DMS79 treated with DMSO at 0.1 percent for 48 hours (cell line): ENCODE measurements around the gene PPP1R14B.

Experiments used
- DNase-seq: peaks from one replicate; lab custom pipeline; 2025; lab: John Stamatoyannopoulos, UW

PPP1R14B gene

DNA sequence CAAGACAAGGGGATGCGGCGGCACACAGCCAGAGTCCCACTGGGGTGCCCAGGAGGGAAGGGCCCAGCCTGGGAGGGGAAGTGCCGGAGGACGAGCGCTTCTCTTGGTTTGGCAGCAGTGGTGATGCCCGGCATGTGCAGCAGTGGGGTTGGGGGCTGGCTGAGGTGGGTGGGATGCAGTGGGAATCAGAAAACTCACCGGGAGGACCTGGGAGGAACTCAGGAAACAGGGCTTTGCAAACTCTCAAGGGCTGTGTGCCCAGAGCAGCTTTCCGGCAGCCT lies 37.2 kb downstream of the PPP1R14B start:
- no peak for DNase-seq

DNA sequence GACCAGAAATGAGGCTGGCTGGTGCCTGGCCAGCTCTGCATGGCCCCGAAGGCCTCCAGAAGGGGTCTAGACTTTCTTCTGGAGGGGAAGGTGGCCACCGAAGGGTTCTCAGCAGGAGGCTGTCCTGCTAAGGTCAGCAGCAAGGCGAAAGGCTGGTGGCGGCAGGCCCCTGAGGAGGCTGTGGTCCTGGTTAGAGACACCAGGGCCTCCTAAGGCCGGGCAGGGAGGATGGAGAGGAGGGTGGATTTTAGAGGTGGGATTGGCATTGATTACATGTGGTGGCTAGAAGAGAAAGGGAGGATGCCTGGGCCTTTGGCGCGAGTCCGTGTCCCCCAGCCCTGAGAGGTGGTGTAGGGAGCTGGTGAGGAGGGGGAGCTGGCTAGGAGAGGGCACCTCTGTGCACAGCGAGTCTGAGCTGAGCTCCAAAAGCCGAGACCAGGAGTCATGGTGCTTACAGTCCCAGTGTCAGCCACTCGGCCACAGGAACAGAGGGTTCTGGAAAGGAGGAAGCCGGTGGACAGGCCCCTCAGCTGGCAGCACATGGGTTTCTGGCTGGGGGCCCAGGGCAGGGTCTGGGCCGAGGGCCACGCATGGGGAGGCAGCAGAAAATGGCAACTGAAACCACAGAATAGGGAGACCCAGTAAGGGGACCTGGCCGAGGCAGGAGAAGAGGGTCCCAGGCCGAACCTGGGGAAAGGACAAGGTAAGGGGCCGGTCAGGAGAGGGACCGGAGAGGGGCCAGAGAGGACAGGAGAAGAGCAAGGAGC lies 37.8 kb downstream of the PPP1R14B start:
- no peak for DNase-seq

DNA sequence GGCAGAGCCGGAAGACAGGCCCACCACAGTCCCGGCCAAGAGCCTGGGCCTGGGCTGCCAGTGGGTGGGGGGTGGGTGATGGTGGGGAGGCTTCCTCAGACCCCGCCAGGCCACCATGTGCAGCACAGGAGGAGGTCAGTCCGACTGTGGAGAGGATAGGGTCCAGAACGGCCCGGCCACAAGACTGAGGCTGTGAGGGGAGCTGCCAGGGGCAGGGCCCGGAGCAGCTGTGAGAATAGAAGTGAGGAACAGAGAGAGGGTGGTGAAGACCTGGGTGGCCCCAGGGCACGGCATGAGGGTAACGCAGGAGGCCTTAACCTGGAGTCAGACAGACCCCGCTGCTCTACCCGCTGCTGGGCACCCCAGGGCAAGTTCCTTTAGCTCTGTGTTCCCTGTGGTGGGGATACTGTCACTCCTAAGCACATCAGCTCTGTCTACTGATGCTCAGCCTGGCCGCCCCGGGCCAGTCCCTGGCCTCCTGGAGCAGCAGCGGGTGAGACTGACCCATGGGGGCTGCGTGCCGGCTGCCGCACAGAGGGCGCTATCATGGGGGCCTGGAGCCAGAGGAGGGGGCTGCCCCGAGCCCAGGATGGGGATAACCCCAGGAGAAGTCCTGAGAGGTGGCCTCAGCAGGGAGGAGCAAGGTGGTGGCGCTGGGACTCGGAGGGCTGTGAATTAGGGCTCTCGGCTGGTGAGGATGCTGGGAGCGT lies 38.5 kb downstream of the PPP1R14B start:
- no peak for DNase-seq

DNA sequence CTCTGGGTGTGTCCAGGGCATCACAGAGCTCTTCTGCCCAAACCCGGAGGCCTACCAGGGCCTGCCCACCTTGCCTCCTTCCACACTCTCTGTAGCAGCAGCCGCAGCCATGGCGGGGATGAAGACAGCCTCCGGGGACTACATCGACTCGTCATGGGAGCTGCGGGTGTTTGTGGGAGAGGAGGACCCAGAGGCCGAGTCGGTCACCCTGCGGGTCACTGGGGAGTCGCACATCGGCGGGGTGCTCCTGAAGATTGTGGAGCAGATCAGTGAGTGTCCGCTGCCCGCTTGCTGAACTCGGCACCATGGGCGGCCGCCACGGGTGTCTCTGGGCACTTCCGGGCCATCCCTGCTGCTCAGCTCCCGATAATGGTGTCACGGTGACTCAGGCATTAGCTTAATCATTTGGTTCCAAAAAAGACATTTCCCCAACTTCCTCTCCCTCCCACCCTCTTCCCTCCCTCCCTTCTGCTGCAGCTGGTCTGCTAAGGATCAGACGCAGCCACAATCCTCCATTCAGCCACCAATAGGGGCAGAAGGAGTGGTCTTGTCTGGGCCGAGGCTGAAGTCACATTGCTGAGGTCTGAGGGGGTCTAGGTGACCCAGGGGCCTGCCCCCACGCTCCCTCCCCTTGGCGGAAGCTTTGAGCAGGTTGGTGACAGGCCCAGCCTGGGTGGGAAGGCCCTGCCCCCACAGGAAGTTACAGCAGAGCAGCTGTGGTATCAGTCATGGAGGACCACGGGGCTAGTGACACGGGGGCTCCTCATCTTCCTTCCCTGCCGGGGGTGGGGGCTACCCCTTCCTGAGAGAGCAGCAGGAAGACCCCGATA lies 39.3 kb downstream of the PPP1R14B start:
- DNase-seq = no peak

DNA sequence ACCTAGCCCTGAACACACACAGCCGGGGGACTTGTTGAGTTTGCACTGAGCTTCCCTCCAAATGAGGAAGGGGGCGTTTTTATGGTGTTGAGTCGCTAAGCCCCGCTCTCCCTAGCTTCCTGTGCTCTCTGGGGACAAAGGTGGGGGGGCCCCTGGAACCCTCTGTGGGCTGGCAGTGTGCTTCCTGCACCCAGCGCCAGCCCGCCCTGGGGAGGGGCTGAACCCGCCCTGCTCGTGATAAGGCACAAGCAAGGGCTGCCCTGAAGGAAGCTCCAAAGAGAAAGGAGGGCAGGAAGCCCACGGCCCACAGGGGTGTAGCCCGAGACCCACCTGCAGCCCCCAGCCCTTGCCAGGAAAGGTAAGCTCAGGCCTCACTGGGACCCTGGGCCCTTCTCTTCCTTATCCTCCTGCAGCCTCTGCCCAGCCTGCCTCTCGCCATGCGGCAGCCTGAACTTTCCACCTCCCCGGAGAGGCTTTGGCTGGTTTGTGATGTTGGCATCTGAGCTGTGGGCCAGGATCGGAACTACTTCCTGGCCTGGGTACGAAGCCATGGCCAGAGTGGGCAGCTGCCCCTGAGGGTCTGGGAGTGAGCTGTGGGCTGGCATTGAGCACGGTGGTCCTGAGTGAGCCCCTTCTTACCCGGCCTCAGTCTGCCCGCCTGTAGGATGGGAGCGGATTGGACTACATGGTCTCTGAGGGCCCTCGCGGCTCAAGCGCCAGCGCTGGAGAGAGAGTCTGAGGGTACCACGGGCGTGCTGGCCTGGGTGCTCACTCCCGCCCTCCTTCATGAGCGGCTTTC lies 40.1 kb downstream of the PPP1R14B start, which contains the start of gene FERMT3:
Gene FERMT3 (plus strand): TSS at position 265 of the 799 bp plus-strand sequence. CDS start 644 bp downstream, outside the sequence.
- DNase-seq = no peak

DNA sequence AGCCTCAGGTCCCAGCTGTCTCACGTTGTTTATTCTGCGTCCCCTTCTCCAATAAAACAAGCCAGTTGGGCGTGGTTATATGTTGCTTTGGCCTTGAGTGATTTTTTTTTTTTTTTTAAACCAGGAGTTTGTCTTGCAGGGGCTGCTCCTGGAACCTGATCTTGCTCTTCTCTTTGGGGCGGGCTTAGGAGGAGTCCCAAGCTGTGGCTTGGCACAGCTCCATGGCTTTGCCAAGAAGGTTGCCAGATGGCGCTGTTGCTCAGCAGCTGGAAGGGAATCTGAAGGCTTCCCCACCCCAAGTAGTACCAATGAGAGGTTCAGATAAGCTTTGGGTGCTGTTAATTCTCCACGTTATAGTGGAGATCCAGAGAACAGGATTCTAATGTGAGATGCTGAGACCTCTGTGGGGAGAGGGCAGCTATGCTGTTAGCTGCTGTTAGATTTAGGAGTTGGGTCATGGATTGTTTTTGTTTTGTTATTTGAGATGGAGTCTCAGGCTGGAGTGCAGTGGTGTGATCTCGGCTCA lies 42.2 kb downstream of the PPP1R14B start:
- peak; percentile 97 for DNase-seq

DNA sequence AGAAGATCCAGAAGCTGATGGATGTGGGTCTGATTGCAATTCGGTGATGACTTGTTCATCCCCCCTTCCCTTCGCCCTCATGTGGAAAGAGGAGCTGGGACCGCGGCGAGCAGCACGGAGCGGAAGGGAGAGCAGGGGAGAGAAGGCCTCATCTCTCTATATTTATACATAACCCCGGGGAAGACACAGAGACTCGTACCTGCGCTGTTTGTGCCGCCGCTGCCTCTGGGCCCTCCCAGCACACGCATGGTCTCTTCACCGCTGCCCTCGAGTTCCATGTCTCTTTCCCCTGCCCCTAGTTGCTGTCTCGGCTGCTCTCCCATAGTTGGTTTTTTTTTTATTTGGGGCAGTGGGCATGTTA lies 42.7 kb downstream of the PPP1R14B start:
- no peak for DNase-seq

DNA sequence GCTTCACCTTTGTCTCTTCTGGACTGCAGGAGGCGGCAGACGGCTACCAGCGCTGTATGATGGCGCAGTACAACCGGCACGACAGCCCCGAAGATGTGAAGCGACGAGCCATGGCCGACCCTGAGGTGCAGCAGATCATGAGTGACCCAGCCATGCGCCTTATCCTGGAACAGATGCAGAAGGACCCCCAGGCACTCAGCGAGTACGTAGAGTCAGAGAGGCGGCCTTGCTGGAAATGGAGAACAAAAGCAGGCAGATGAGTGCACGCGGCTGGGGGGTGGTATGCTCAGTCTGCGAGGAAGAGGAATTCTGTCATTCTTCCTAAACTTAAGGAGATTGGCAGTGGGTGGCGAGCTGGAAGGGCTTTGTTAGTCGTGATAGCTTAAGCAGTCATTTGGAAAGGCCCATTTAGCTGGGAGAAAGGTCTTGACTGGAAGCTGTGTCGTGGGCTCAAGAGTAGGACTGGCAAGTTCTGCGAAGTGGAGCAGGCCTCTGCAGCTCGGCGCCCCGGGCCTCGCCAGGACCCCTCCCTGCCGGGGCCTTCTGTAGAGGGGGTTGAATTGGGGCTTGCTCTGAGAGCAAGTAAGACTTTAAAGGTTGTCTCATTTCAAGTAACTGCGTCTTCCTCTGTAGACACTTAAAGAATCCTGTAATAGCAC lies 43.2 kb downstream of the PPP1R14B start:
- DNase-seq = no peak

DNA sequence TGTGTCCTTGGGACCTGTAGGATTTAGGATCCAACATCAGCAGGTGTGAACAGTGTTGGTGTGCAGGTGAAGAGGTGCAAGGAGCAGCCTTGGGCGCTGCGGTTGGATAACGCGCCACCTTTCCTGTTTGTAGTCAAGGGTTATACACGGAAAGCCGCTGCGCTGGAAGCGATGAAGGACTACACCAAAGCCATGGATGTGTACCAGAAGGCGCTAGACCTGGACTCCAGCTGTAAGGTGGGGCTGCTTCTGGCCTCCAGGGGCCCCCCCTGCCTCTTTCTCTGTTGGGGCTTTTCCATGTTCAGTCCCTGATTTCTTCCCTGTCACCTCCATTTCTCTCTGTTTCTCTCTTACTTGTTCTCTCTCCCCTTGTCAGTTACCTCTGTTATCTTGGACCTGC lies 43.8 kb downstream of the PPP1R14B start:
- DNase-seq = no peak

DNA sequence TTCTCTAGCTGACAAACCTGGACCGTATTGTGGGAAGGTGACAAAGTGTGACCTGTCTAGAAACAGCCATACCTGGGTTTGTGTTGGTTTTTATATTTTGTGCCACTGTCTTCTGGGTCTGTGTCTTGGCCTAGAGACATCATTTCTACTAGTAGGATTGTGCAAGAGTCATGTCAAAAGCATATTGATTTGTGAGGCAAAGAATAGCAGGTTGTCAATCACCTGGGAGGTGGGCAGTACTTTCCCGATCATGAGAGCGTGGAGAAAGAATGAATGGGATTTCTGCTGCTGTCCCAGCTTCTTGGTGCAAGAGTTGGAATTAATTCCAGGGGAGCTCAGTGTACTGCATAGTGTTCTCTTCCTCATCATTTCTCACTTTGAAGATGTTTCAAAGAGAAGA lies 45.2 kb downstream of the PPP1R14B start:
- no peak for DNase-seq

DNA sequence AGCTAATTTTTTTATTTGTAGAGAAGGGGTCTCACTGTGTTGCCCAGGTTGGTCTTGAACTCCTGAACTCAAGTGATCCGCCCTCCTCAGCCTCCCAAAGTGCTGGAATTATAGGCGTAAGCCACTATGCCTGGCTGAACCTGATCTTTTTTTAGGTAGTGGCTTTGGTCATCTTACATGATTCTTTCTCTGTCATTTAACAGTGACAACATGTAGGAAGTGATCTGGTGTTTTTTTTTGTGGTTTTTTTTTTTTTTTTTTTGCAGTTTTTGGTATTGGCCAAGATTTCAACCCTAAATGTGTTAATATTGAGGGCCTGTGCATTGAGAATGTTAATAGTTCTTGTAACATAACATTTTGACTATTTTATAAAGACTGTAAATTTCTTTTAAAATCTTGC lies 48.2 kb downstream of the PPP1R14B start:
- no peak for DNase-seq

DNA sequence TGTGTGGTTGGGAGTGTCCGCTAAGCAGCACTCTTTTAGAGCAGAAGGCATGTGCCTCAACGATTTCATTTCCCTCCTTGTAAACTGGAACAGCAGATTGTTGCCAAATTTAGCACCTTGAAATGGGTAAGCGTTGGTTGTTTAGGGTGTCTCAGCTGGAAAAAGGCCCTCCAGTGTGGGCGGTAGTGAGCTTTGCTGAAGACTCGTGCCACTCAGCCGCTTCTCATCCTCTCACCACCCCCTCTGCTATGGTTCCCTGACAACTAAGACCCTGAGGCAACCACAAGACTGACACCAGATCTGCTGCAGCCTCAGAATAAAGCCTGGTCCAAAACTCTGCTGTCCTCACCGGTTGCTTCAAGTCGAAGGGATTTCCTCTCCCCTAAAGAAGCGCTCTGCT lies 50.1 kb downstream of the PPP1R14B start:
- no peak for DNase-seq
